MM.1S (cell line): ENCODE data around the gene FLT1.

Source experiments
- DNase-seq: peaks from one replicate; pipeline ENCODE4 v3.0.0-alpha.2; 2015
- H2AFZ ChIP-seq: fragments of 300-600 bp; sonication (generic); 2 replicates; pipeline ENCODE4 v1.6.0; 2016; ENCODE audit warnings: antibody characterized with exemption, low read length
- H3F3A ChIP-seq: fragments of 300-600 bp; sonication (generic); 2 replicates; pipeline ENCODE4 v1.6.1; 2016; ENCODE audit warnings: mild to moderate bottlenecking, antibody characterized with exemption, low read length, moderate library complexity, mixed read lengths; ENCODE audit not compliant: insufficient read depth
- H3K27ac ChIP-seq: fragments of 300-600 bp; sonication (generic); 2 replicates; pipeline ENCODE4 v1.5.1; 2016; ENCODE audit warnings: mild to moderate bottlenecking, low read length
- H3K27me3 ChIP-seq: fragments of 300-600 bp; sonication (generic); replicated peaks from 2 replicates; pipeline ENCODE4 v1.6.0; 2016; ENCODE audit warnings: low read length; ENCODE audit not compliant: insufficient read depth
- H3K36me3 ChIP-seq: fragments of 300-600 bp; sonication (generic); replicated peaks from 2 replicates; pipeline ENCODE4 v1.6.1; 2016; ENCODE audit warnings: mild to moderate bottlenecking, low read length, mixed read lengths; ENCODE audit not compliant: insufficient read depth
- H3K4me1 ChIP-seq: fragments of 300-600 bp; sonication (generic); 2 replicates; pipeline ENCODE4 v1.6.1; 2016; ENCODE audit warnings: low read length, mixed read lengths
- H3K4me2 ChIP-seq: fragments of 300-600 bp; sonication (generic); 2 replicates; pipeline ENCODE4 v1.6.0; 2016; ENCODE audit warnings: low read depth, low read length
- H3K4me3 ChIP-seq: fragments of 300-600 bp; sonication (generic); 2 replicates; pipeline ENCODE4 v1.5.1; 2016; ENCODE audit warnings: low read length, mixed read lengths
- H3K79me2 ChIP-seq: fragments of 300-600 bp; sonication (generic); 2 replicates; pipeline ENCODE4 v1.6.1; 2016; ENCODE audit warnings: mixed run types, low read length, mixed read lengths
- H3K9ac ChIP-seq: fragments of 300-600 bp; sonication (generic); 2 replicates; pipeline ENCODE4 v1.6.1; 2016; ENCODE audit warnings: low read length, mixed read lengths
- H3K9me2 ChIP-seq: fragments of 300-600 bp; sonication (generic); replicated peaks from 2 replicates; pipeline ENCODE4 v1.6.1; 2016; ENCODE audit warnings: mild to moderate bottlenecking, low read length, mixed read lengths; ENCODE audit not compliant: insufficient read depth
- H3K9me3 ChIP-seq: fragments of 300-600 bp; sonication (generic); replicated peaks from 2 replicates; pipeline ENCODE4 v1.6.1; 2016; ENCODE audit warnings: mild to moderate bottlenecking, low read length, mixed read lengths; ENCODE audit not compliant: insufficient read depth
- H4K20me1 ChIP-seq: fragments of 300-600 bp; sonication (generic); 2 replicates; pipeline ENCODE4 v1.6.1; 2016; ENCODE audit warnings: mild to moderate bottlenecking, low read length, moderate library complexity, mixed read lengths; ENCODE audit not compliant: insufficient read depth
- CTCF ChIP-seq: fragments of 300-600 bp; sonication (generic); IDR thresholded peaks from 2 replicates; pipeline ENCODE4 v1.5.1; 2016; ENCODE audit warnings: antibody characterized with exemption, low read length, mixed read lengths
- EZH2 ChIP-seq: fragments of 300-600 bp; sonication (generic); optimal IDR thresholded peaks from 2 replicates; pipeline ENCODE3; 2017; ENCODE audit warnings: low read depth, mild to moderate bottlenecking, antibody characterized with exemption, low read length, mixed read lengths
- EZH2phosphoT487 ChIP-seq: fragments of 300-600 bp; sonication (generic); IDR thresholded peaks from 2 replicates; pipeline ENCODE4 v1.6.1; 2018; ENCODE audit warnings: antibody characterized with exemption, low read length

Gene FLT1

DNA sequence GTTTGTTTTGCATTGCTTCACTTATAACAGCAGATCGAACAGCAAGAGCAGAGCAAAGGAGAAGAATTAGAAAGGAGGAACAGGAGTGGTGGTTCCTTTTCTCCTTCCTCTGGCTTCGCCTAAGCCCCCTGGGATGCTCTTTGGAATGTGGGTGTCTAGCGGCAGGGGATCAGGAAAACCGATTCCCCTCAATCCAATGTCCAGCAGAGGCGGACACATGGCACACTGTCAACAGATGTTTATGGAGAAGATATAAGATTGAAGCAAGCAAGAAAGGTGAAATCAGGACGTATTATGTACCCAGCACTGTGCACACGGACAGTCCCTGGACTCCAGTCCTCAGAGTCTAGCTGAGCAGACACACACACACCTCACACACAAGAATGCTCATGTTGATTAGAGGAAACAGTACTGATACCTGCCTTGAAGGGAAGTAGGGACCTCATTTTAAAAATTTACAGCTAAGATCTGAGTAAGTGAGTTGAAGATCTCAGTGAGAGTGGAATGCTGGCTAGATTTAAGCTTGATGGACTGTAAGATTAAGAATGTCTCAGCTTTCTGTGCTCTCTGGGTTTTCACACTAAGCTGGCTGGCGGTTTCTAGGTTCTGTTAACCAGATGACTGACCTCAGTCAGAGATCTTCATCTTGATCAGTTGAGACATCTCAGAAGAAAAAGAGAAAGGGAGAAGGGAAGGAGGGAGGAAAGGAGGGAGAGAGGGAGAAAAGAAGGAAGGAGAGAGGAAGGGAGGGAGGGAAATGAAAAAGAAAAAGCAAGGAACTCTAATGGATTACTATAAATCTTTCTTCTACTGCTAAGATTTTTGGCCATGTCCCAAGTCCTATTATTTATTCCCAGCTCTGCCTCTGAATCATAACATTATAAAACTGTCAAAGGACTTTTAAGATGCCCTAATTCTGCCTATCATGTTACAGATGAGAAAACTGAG lies 44.8 kb downstream of the FLT1 start:
- no peak overlapping the region for H3K9ac ChIP-seq
- TF ChIP-seq EZH2phosphoT487 (no peak), CTCF (no peak), EZH2 (no peak)

DNA sequence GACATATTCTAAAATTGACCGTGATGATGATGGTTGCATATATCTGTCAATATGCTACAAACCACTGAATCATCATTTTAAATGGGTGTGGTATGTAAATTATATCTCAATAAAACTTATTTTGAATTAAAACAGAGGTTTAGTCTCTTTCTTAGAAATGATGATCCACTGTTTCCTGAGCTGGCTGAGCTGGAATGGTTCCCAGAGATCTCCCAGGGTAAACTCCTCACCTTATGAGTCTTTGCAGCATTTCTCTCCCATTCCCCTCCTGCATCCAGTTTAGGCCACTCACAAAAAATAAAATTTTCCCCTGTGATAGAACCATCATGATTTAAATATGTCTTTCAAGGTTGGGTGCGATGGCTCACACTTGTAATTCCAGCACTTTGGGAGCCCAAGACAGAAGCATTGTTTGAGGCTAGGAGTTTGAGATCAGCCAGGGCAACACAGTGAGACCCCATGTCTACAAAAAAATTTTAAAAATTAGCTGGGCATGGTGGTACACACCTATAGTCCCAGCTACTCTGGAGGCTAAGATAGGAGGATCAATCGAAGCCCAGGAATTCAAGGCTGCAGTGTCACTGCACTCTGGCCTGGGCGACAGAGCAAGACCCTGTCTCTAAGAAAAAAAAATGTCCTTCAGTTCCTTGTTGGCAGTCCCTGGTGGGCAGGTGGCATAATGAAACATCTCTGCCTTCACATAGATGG lies 46.1 kb downstream of the FLT1 start:
- no peak overlapping the region for H3K4me3 ChIP-seq
- no peaks in the 10 kb centered on the region for H3K4me1 ChIP-seq
- no peaks in the 10 kb centered on the region for H3K79me2 ChIP-seq
- H3K27me3 ChIP-seq: no peaks in the 10 kb centered on the region
- H3K9me2 ChIP-seq: no peaks in the 10 kb centered on the region
- no peak overlapping the region for H3K9ac ChIP-seq
- no peak for TF ChIP-seq EZH2
- no peak for TF ChIP-seq EZH2phosphoT487
- TF ChIP-seq CTCF: no peak
- no peaks in the 10 kb centered on the region for H4K20me1 ChIP-seq
- H3F3A ChIP-seq: no peaks in the 10 kb centered on the region
- no peaks in the 10 kb centered on the region for H3K9me3 ChIP-seq
- no peak overlapping the region for H2AFZ ChIP-seq
- no peak for DNase-seq
- no peak overlapping the region for H3K27ac ChIP-seq
- no peak overlapping the region for H3K4me2 ChIP-seq
- no peaks in the 10 kb centered on the region for H3K36me3 ChIP-seq

More for the DNA sequence above, 44.8 kb downstream of the FLT1 start:
- Histone ChIP-seq H3K79me2 (no peaks in the 10 kb centered on the region), H3K36me3 (no peaks in the 10 kb centered on the region), H3K4me1 (no peaks in the 10 kb centered on the region), H3F3A (no peaks in the 10 kb centered on the region), H3K4me2 (no peak overlapping the region), H2AFZ (no peak overlapping the region), H3K4me3 (no peak overlapping the region), H3K9me3 (no peaks in the 10 kb centered on the region), H3K9me2 (no peaks in the 10 kb centered on the region), H4K20me1 (no peaks in the 10 kb centered on the region), H3K27me3 (no peaks in the 10 kb centered on the region), H3K27ac (no peak overlapping the region)
- no peak for DNase-seq

GRCh38 chr13:28447989-28448388 lies 46.9 kb downstream of the FLT1 start:
- H3K9me2 ChIP-seq: no peaks in the 10 kb centered on the region
- no peaks in the 10 kb centered on the region for H3K36me3 ChIP-seq
- no peak overlapping the region for H3K4me3 ChIP-seq
- no peaks in the 10 kb centered on the region for H3K27me3 ChIP-seq
- TF ChIP-seq EZH2phosphoT487 (no peak), CTCF (no peak), EZH2 (no peak)
- H3K4me1 ChIP-seq: no peaks in the 10 kb centered on the region
- H3K27ac ChIP-seq: no peak overlapping the region
- no peak overlapping the region for H2AFZ ChIP-seq
- H3K79me2 ChIP-seq: no peaks in the 10 kb centered on the region
- no peak overlapping the region for H3K4me2 ChIP-seq
- no peaks in the 10 kb centered on the region for H4K20me1 ChIP-seq
- H3K9me3 ChIP-seq: no peaks in the 10 kb centered on the region
- H3K9ac ChIP-seq: no peak overlapping the region
- no peak for DNase-seq
- no peaks in the 10 kb centered on the region for H3F3A ChIP-seq
